ENCODE results near the gene ATG4B. TPM values are rescaled to one million over a fixed set of nuclear protein-coding genes. Genes with fewer than 3 reads are reported as not detected.

ATG4B gene
- total RNA-seq, 6 experiments from 2014 or later = 20.6 to 49.8 (median 39.3) TPM

DNA sequence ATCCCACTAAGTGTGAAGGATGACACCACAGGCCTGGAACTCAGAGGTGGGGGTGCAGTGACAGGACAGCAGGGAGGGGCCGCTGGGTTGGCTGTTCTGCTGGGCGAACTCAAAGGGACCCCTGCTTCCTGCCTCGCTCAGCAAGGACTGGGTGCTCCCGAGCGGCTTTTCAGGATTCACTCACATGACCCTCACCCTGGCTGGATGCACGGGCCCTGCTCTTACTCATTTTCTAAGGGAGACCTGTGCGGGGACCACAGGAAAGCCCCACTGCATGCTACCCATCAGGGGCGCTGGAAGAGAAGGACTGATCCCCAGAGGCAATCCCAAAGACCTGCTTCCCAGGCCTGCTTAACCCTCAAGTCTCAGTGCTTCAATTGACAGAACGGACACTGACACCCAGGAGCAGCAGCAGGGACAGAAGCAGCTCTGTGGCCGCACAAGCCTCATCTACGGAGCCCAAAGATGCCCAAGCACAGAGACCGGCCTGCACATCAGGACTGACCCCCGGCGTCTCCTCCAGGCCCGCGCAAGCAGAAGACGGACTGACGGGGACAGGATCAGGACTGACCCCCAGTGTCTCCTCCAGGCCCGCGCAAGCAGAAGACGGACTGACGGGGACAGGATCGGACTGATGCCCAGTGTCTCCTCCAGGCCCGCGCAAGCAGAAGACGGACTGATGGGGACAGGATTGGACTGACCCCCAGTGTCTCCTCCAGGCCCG lies 30.2 kb upstream of the ATG4B start:
- no peak for DNase-seq
- H3K9me3 ChIP-seq = no peaks in the 10 kb centered on the region
- H3K4me1 ChIP-seq = peaks cover 0 to 6% (median 0%) of the 10 kb centered on the region in 4 donors
- no peak overlapping the region for H3K4me3 ChIP-seq
- ATAC-seq = no peak
- peaks cover 0 to 25% (median 2%) of the 10 kb centered on the region in 4 donors for H3K36me3 ChIP-seq
- WGBS (ENCODE audit: insufficient coverage, low coverage, low lambda C conversion rate, missing lambda C conversion rate) = 97% methylated on average over 6 of the region's 27 CpGs
- no peak overlapping the region for H3K27ac ChIP-seq
- H3K27me3 ChIP-seq = no peaks in the 10 kb centered on the region
- intact Hi-C loops (cut with DNase I) = no loop called here
- TF ChIP-seq, protein P1, sequence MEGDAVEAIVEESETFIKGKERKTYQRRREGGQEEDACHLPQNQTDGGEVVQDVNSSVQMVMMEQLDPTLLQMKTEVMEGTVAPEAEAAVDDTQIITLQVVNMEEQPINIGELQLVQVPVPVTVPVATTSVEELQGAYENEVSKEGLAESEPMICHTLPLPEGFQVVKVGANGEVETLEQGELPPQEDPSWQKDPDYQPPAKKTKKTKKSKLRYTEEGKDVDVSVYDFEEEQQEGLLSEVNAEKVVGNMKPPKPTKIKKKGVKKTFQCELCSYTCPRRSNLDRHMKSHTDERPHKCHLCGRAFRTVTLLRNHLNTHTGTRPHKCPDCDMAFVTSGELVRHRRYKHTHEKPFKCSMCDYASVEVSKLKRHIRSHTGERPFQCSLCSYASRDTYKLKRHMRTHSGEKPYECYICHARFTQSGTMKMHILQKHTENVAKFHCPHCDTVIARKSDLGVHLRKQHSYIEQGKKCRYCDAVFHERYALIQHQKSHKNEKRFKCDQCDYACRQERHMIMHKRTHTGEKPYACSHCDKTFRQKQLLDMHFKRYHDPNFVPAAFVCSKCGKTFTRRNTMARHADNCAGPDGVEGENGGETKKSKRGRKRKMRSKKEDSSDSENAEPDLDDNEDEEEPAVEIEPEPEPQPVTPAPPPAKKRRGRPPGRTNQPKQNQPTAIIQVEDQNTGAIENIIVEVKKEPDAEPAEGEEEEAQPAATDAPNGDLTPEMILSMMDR (IDR thresholded peaks at IDR 0.05) = no peak
- TF ChIP-seq POLR2A (IDR thresholded peaks at IDR 0.05) = no peak

DNA sequence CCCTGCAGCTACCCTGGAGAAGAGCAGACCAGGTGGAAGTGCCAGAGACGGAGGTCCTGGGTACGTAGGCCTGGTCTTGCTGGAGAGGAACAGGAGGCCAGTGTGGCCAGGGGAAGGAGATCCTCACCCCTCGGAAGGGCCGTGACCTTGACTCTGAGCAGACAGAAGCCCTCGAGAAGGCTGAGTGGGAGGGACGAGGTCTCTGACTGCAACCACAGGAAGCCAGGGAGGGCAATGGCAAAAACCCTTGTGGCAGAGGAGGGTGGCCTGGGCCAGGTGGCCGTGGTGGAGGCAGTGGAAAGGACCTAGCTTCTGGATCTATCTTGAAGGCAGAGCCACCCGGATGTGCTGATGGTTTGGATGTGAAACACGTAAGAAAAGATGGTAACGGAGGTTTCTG lies 28.6 kb upstream of the ATG4B start:
- 78% methylated on average over 7 of the region's 10 CpGs for WGBS (ENCODE audit: insufficient coverage, low coverage, low lambda C conversion rate, missing lambda C conversion rate)
- no peak for ATAC-seq
- intact Hi-C loops (cut with DNase I) = no loop called here
- no peak for DNase-seq
- Histone ChIP-seq H3K27ac (no peak overlapping the region), H3K9me3 (no peaks in the 10 kb centered on the region), H3K27me3 (no peaks in the 10 kb centered on the region), H3K36me3 (peaks cover 0 to 19% (median 0%) of the 10 kb centered on the region in 4 donors), H3K4me3 (no peak overlapping the region), H3K4me1 (peaks cover 0 to 6% (median 0%) of the 10 kb centered on the region in 4 donors)
- TF ChIP-seq POLR2A (IDR thresholded peaks at IDR 0.05) = no peak
- TF ChIP-seq, protein P1 (IDR thresholded peaks at IDR 0.05) = no peak

DNA sequence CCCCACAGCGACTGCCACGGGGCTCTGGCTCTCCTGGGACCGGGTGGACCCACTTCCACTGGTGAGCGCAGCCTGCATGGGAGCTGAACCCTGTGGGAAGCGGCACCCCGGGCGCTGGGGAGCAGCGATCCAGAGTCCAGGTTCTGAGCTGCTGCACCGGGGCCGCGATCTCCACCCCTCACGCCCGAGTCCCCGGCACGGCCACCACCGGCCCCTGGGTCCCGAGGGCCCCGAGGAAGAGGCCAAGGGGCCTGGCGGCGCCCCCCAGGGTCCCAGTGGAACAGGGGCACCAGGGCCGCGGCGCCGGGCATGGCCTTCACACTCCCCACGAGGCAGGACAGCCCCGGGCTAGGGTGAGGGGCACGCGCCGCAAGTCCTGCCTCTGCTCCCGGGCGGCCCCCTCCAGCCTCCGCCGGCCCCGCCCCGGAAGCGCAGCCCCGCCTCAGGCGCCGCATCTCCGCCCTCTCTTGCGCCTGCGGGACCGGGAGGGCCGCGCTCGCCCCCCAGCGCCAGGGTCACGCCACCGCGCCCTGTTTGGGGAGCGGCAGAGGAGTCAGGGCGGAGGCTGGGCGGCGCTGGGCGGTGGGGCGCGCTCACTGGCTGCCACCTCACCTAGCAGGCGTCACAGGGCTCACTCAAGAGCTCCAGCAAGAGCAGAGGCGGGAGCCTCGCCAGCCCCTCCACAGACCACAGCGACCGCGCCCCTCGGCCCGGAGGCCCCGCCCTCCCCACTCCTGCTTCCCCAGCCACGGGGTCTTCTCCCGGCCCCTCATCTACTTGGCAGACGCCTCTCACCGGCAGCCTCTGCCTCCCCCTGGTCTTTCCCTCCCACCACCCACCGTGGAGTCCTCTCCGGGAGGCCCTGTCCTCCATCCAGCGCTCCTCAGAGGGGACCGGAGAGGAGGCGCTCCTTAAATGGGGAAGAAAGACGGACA lies 27.4 kb upstream of the ATG4B start:
- no peak for TF ChIP-seq POLR2A (IDR thresholded peaks at IDR 0.05)
- TF ChIP-seq, protein P1 (IDR thresholded peaks at IDR 0.05) = peak; percentile 53 to 71 (median 60)
- H3K36me3 ChIP-seq = peaks cover 0 to 12% (median 0%) of the 10 kb centered on the region in 4 donors
- H3K27me3 ChIP-seq = no peaks in the 10 kb centered on the region
- peak overlapping the region; percentile 37 to 57 (median 52) for H3K4me3 ChIP-seq
- intact Hi-C loops (cut with DNase I) = no loop called here
- ATAC-seq (peak; percentile 95 to 98 (median 98)), DNase-seq (peak; percentile 77 to 86 (median 83))
- peaks cover 0 to 6% (median 0%) of the 10 kb centered on the region in 4 donors for H3K4me1 ChIP-seq
- WGBS (ENCODE audit: insufficient coverage, low coverage, low lambda C conversion rate, missing lambda C conversion rate) = 12% methylated on average over 16 of the region's 76 CpGs
- H3K27ac ChIP-seq = peak overlapping the region in 1 of 3 donors; percentile 3
- H3K9me3 ChIP-seq = no peaks in the 10 kb centered on the region

DNA sequence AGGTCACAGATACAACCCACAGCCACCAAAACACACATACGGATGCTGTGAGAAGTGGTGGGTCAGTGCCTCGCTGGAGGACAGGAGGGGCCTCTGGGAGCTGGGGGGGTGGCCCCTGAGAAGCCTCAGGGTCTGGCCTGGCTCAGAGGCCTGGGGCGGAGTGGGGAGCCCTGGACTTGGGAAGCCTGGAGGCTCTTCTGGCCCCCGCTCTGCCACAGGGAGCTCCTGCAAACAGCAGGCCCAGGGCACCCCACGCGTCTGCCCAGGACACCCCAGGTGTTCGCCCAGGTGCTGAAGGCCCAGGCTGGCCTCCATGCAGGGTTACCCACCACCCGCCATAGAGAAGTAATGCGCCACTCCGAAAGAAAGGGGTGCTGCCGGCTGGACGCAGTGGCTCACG lies 26.4 kb upstream of the ATG4B start:
- Histone ChIP-seq H3K36me3 (peaks cover 0 to 3% (median 0%) of the 10 kb centered on the region in 4 donors), H3K9me3 (no peaks in the 10 kb centered on the region), H3K4me3 (no peak overlapping the region), H3K27me3 (no peaks in the 10 kb centered on the region), H3K27ac (no peak overlapping the region), H3K4me1 (peaks cover 0 to 6% (median 0%) of the 10 kb centered on the region in 4 donors)
- WGBS (ENCODE audit: insufficient coverage, low coverage, low lambda C conversion rate, missing lambda C conversion rate) = 83% methylated on average over 1 of the region's 13 CpGs
- DNase-seq (no peak), ATAC-seq (no peak)
- TF ChIP-seq POLR2A (IDR thresholded peaks at IDR 0.05) = no peak
- TF ChIP-seq, protein P1 (IDR thresholded peaks at IDR 0.05) = no peak
- intact Hi-C loops (cut with DNase I) = no loop called here

Data from right lobe of liver (tissue), 6 donors.